Raji (cell line): Measurements from ENCODE around the gene PRICKLE2.

Experiments
- POLR2A ChIP-seq: IDR thresholded peaks from 2 replicates; pipeline ENCODE4 v1.6.1; 2011; ENCODE audit warnings: low read depth, low read length, control low read depth; ENCODE audit not compliant: insufficient read depth

Gene PRICKLE2

GRCh38 chr3:64190517-64191515, 34.5 kb downstream of the PRICKLE2 start:
- no peak for TF ChIP-seq POLR2A

GRCh38 chr3:64188810-64189560, 36.3 kb downstream of the PRICKLE2 start:
- TF ChIP-seq POLR2A, result no peak

GRCh38 chr3:64187065-64187959, 38.0 kb downstream of the PRICKLE2 start:
- TF ChIP-seq POLR2A, result no peak

- no peak for TF ChIP-seq POLR2A
Measured at GRCh38 chr3:64186667-64187064, 38.6 kb downstream of the PRICKLE2 start.

GRCh38 chr3:64185436-64185835, 39.8 kb downstream of the PRICKLE2 start:
- no peak for TF ChIP-seq POLR2A

GRCh38 chr3:64184621-64185020, 40.6 kb downstream of the PRICKLE2 start:
- TF ChIP-seq POLR2A, result no peak

DNA sequence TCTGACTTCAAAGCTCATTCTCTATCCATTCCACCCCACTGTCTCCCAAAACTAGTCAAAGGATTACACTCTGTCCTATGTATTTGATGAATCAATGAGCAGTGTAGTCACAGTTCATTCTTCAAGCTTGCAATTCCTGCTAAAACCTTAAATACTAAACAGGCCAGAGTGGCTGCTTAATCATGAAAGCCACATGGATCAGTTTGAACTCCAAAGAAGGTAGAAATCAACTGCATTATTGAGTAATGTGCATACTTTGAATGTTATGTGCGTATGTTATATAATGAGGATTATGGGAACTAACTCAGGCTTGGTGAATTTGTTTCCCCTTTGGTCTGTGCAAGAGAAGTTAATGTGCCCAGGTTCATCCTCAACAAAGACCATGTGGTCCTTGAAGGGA, 45.4 kb downstream of the PRICKLE2 start:
- TF ChIP-seq POLR2A, result no peak

DNA sequence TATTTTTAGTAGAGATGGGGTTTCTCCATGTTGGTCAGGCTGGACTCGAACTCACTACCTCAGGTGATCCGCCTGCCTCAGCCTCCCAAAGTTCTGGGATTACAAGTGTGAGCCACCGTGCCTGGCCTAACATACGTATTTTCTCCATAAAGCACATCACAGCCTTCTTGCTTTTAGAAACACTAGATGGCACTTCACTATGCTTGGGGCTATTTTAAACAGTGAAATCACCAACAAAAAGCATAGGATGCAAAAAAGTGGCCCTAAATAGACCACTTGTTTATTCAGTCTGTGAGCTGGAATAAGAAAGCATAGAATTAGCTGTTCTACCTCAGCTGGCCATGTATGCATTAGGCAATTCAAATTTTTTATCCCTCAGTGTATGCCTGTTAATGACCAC, 46.0 kb downstream of the PRICKLE2 start:
- no peak for TF ChIP-seq POLR2A

DNA sequence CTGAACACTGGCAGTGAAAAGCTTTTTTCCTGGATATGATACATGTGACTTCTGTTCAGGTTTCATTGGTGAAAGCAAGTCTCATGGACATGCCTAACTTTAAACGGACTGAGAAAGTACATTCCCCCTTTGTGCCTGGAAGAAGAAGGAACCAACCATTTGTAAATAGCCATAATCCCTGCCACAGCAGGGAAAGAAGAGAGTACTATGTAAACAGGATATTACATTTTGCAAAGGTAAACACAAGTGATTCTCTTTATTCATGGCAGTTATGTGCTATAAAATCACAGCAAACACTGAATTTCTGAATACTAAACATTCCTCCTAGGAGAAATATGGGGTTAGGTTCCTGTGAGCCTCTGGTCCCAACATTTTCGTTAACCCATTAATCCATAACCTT, 46.8 kb downstream of the PRICKLE2 start:
- TF ChIP-seq POLR2A, result no peak

DNA sequence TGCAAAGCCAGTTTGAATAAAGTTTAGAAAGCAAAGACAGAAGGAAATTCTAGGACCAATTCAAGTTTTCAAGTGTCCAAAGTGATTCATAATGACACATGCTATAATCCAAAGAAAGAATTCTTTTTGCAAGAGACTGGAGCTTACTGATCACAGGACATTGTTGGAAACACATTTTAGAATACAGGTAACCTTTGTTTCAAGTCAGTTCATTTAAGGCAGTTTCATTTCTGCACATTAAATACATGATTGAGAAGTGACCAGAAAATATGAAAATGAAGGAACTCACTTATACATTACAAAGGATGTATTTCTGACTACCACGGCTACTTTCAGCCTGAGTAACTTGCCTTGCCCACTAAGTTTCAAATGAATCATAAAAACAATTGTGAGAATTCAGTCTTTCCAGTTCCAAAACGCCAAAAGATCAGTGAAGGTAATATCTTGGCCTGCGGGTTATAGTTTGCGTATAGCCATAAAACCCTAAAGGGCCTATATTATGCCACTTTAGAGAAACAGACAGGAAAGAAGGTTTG, 48.7 kb downstream of the PRICKLE2 start:
- no peak for TF ChIP-seq POLR2A

DNA sequence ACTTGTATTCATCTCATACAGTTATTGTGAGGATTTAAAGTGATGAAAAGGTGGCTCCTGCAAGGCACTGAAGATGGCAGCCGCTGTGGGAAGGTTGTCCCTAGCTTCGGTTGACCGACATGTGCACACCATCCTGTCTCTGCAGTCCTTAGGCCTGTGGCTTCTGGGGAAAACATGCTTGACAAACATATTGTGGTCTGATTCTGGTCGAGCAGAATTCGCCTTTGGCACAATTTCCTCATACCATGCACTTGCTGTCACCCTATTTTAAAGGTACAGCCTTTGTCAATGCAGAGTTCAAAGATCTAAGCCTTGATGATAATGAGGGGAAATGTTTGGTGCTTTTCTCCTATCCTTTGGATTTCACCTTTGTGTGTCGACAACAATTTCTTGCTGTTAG, 50.9 kb downstream of the PRICKLE2 start:
- no peak for TF ChIP-seq POLR2A

DNA sequence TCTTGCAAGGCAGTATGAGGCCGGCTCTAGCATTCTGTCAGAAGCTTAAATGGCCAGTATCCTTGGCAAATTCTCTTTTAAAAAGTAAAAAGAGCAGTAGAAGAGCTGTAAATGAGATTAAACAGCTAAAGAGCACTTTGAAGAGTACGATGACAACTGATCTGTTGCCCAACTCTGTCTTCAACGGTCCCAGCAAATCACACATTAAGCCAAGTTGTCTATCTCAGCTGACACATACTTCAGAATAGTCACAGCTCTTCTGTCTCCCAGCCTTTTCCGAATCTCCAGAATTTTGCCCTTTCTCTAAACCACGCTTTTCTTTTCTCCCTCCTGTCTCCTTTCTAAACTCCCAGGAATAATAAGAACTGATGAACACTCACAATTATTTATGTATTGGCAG, 51.7 kb downstream of the PRICKLE2 start:
- TF ChIP-seq POLR2A, result no peak

GRCh38 chr3:64170270-64170669, 55.0 kb downstream of the PRICKLE2 start:
- TF ChIP-seq POLR2A, result no peak

- no peak for TF ChIP-seq POLR2A
Measured at GRCh38 chr3:64167868-64168267, 57.4 kb downstream of the PRICKLE2 start.

- no peak for TF ChIP-seq POLR2A
Measured at GRCh38 chr3:64167351-64167750, 57.9 kb downstream of the PRICKLE2 start.
